Skeletal muscle satellite cell (primary cell): ENCODE data around the gene UST.

Experiments
- H3K27me3 ChIP-seq: 2 replicates; pipeline ENCODE4 v1.7.0; 2013; ENCODE audit warnings: low read length; ENCODE audit not compliant: control insufficient read depth, insufficient read depth
- H3K36me3 ChIP-seq: 2 replicates; pipeline ENCODE4 v1.7.0; 2013; ENCODE audit warnings: mild to moderate bottlenecking, control low read depth, low read length; ENCODE audit not compliant: insufficient read depth
- H3K4me1 ChIP-seq: 2 replicates; pipeline ENCODE4 v1.7.0; 2013; ENCODE audit warnings: low read length; ENCODE audit not compliant: control insufficient read depth, insufficient read depth
- H3K4me2 ChIP-seq: 2 replicates; pipeline ENCODE4 v1.7.0; 2013; ENCODE audit warnings: mild to moderate bottlenecking, low read length
- H3K4me3 ChIP-seq: 2 replicates; pipeline ENCODE4 v1.7.0; 2013; ENCODE audit warnings: low read length
- H3K9ac ChIP-seq: 2 replicates; pipeline ENCODE4 v1.7.0; 2013; ENCODE audit warnings: mild to moderate bottlenecking, low read depth, low read length, moderate library complexity
- H3K9me3 ChIP-seq: replicated peaks from 2 replicates; pipeline ENCODE4 v1.7.0; 2013; ENCODE audit warnings: mild to moderate bottlenecking, control low read depth, low read length

The UST gene

DNA sequence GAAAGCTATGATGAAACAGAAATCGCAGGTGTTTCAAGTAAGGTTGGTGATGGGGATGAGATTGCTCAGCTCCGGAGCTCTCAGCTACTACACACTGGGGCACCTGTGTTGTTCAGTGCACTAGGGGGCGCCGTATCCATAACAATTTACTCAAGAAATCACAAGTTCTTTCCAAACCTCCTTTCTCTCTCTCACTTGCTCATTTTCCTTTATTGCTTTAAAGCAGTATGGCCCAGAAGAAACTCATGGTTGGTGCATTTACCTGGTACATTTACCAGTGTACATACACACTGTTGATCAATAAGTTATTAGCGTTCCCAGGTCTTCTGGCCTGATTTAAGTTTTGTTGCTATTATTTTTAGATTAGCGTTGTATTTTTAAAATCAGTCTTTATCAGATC, 335.5 kb downstream of the UST start:
- no peak overlapping the region for H3K4me2 ChIP-seq
- no peaks in the 10 kb centered on the region for H3K9me3 ChIP-seq
- peaks cover 32% of the 10 kb centered on the region for H3K4me1 ChIP-seq
- no peak overlapping the region for H3K9ac ChIP-seq
- H3K36me3 ChIP-seq: no peaks in the 10 kb centered on the region
- H3K4me3 ChIP-seq: no peak overlapping the region
- no peaks in the 10 kb centered on the region for H3K27me3 ChIP-seq

DNA sequence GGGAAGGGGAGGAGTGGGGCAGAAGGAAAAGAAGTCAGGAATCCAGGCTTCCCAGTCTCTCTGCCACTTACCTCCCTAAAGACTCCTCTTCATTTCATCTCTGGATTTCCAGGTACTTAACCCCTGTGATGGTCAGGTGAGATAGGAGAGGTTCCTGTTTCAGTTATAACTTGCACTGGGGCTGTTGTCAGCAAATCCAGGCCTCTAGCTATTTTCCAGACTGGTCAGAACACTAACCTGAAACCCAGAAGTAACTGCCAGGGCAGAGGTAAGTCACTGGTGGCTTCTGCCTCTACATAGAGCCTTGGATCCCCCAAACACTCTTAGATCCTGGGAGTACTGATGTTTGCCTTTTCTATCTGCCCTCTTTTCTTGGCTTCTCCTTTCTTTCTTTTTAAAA, 337.2 kb downstream of the UST start:
- Histone ChIP-seq H3K36me3 (no peaks in the 10 kb centered on the region), H3K4me2 (no peak overlapping the region), H3K4me1 (peaks cover 27% of the 10 kb centered on the region), H3K4me3 (no peak overlapping the region), H3K9me3 (no peaks in the 10 kb centered on the region), H3K9ac (no peak overlapping the region), H3K27me3 (no peaks in the 10 kb centered on the region)

GRCh38 chr6:149084808-149085556, 338.2 kb downstream of the UST start:
- no peak overlapping the region for H3K9ac ChIP-seq

GRCh38 chr6:149085557-149085938, 338.7 kb downstream of the UST start:
- Histone ChIP-seq H3K27me3 (no peaks in the 10 kb centered on the region), H3K9me3 (no peaks in the 10 kb centered on the region), H3K36me3 (no peaks in the 10 kb centered on the region), H3K4me1 (peaks cover 12% of the 10 kb centered on the region), H3K4me2 (no peak overlapping the region), H3K4me3 (no peak overlapping the region), H3K9ac (no peak overlapping the region)

More at GRCh38 chr6:149084808-149085556, 338.2 kb downstream of the UST start:
- Histone ChIP-seq H3K4me3 (no peak overlapping the region), H3K27me3 (no peaks in the 10 kb centered on the region), H3K36me3 (no peaks in the 10 kb centered on the region), H3K4me1 (peaks cover 17% of the 10 kb centered on the region), H3K4me2 (no peak overlapping the region), H3K9me3 (no peaks in the 10 kb centered on the region)

- Histone ChIP-seq H3K4me1 (peaks cover 3% of the 10 kb centered on the region), H3K4me3 (no peak overlapping the region), H3K27me3 (no peaks in the 10 kb centered on the region), H3K36me3 (no peaks in the 10 kb centered on the region), H3K4me2 (no peak overlapping the region), H3K9ac (no peak overlapping the region), H3K9me3 (no peaks in the 10 kb centered on the region)
Observed at GRCh38 chr6:149086363-149086762, 339.5 kb downstream of the UST start.

GRCh38 chr6:149087898-149088297, 341.1 kb downstream of the UST start:
- no peak overlapping the region for H3K4me3 ChIP-seq
- H3K9ac ChIP-seq: no peak overlapping the region
- H3K4me2 ChIP-seq: no peak overlapping the region
- no peaks in the 10 kb centered on the region for H3K4me1 ChIP-seq
- H3K9me3 ChIP-seq: no peaks in the 10 kb centered on the region
- H3K36me3 ChIP-seq: no peaks in the 10 kb centered on the region
- H3K27me3 ChIP-seq: no peaks in the 10 kb centered on the region

- no peaks in the 10 kb centered on the region for H3K36me3 ChIP-seq
- no peak overlapping the region for H3K4me3 ChIP-seq
- H3K27me3 ChIP-seq: no peaks in the 10 kb centered on the region
- H3K4me1 ChIP-seq: peaks cover 4% of the 10 kb centered on the region
- H3K9ac ChIP-seq: no peak overlapping the region
- no peak overlapping the region for H3K4me2 ChIP-seq
- no peaks in the 10 kb centered on the region for H3K9me3 ChIP-seq
Observed at GRCh38 chr6:149088361-149088760, 341.5 kb downstream of the UST start.

DNA sequence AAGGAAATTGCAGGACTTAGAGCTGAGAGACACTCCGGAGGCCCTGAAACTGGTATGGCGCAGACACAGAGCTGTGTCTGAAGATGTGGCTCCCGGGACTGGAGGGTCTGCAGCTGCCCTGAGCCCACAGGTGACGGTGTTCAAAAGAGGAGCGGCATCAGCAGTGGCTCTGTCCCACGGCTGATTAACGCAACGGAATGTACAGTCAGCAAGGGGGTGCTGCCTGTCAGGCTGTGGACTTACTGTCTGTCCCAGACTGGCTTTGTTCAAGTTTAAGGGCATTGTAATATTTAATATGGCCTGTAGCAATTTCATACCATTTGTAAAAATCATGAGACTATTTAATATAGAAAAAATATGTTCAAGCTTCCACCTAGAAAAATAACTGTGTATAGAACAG, 342.7 kb downstream of the UST start:
- H3K4me1 ChIP-seq: peaks cover 15% of the 10 kb centered on the region
- no peaks in the 10 kb centered on the region for H3K36me3 ChIP-seq
- H3K4me3 ChIP-seq: no peak overlapping the region
- no peaks in the 10 kb centered on the region for H3K27me3 ChIP-seq
- no peak overlapping the region for H3K9ac ChIP-seq
- H3K4me2 ChIP-seq: no peak overlapping the region
- no peaks in the 10 kb centered on the region for H3K9me3 ChIP-seq

- Histone ChIP-seq H3K4me3 (no peak overlapping the region), H3K9me3 (no peaks in the 10 kb centered on the region), H3K27me3 (no peaks in the 10 kb centered on the region), H3K4me2 (no peak overlapping the region), H3K4me1 (peaks cover 21% of the 10 kb centered on the region), H3K9ac (no peak overlapping the region), H3K36me3 (no peaks in the 10 kb centered on the region)
Observed at GRCh38 chr6:149090937-149091336, 344.1 kb downstream of the UST start.

- H3K4me1 ChIP-seq: peaks cover 21% of the 10 kb centered on the region
Observed at GRCh38 chr6:149093643-149094042, 346.8 kb downstream of the UST start.

GRCh38 chr6:149094156-149094555, 347.3 kb downstream of the UST start:
- H3K36me3 ChIP-seq: no peaks in the 10 kb centered on the region
- H3K4me3 ChIP-seq: no peak overlapping the region
- no peaks in the 10 kb centered on the region for H3K27me3 ChIP-seq
- H3K4me1 ChIP-seq: peaks cover 21% of the 10 kb centered on the region
- no peak overlapping the region for H3K9ac ChIP-seq
- no peaks in the 10 kb centered on the region for H3K9me3 ChIP-seq
- H3K4me2 ChIP-seq: peak overlapping the region; percentile 5

More at GRCh38 chr6:149093643-149094042, 346.8 kb downstream of the UST start:
- H3K4me2 ChIP-seq: peak overlapping the region; percentile 5
- no peak overlapping the region for H3K4me3 ChIP-seq
- H3K9me3 ChIP-seq: no peaks in the 10 kb centered on the region
- no peak overlapping the region for H3K9ac ChIP-seq
- no peaks in the 10 kb centered on the region for H3K27me3 ChIP-seq
- H3K36me3 ChIP-seq: no peaks in the 10 kb centered on the region

- Histone ChIP-seq H3K4me3 (no peak overlapping the region), H3K4me2 (no peak overlapping the region), H3K27me3 (no peaks in the 10 kb centered on the region), H3K4me1 (peaks cover 21% of the 10 kb centered on the region), H3K36me3 (no peaks in the 10 kb centered on the region), H3K9ac (no peak overlapping the region), H3K9me3 (no peaks in the 10 kb centered on the region)
Observed at GRCh38 chr6:149094934-149095351, 348.1 kb downstream of the UST start.
